HG02798 (cell line): ENCODE data around the gene UVRAG.
"Not testable (repeated sequence)": the region's sequence is repeated elsewhere in the genome, so short reads cannot be mapped to it uniquely, and the experiment has no call there.

Source experiments
- ATAC-seq: cut with Tn5 transposase; IDR thresholded peaks from one replicate; pipeline ENCODE4 v1.9.1; 2021; ENCODE audit warnings: mild to moderate bottlenecking; ENCODE audit not compliant: unreplicated experiment, poor library complexity

The UVRAG gene

GRCh38 chr11:75910426-75911145 lies 95.6 kb downstream of the UVRAG start:
- no peak for ATAC-seq

DNA sequence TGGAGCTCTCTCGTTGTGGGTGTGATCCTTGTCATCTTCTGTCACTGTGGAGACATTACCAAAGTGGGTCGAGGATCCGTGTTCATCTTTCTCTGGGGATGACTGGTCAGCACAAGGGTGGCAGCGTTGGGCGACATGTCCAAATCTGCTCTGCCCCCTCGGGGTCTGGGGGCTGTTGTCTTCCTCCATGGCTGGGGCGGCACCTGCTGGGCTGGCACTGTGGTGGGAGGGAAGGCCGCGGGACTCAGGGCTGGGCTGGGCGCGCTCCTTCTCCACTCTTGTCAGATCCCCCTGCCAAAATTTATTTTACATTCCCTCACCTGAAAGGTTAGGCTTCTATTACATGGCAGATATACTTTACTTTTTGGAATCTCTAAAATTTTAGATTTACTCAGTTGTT lies 96.4 kb downstream of the UVRAG start:
- ATAC-seq: no peak

GRCh38 chr11:75913984-75914383 lies 99.0 kb downstream of the UVRAG start:
- no peak for ATAC-seq

DNA sequence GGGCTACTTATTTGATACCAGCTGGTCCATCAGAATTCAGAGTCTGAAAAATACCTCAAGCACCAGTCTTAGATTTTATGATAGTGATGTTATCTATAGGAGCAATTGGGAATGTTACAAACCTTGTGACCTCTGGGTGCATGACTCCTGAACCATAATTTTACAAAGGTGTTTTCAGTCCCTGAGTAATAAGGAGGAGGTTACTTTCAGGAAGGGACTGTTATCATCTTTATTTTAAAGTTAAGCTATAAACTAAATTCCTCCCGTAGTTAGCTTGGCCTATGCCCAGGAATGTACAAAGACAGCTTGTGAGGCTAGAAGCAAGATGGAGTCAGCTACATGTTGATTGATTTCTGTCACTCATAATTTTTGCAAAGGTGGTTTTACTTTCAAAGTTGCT lies 101.9 kb downstream of the UVRAG start:
- ATAC-seq: no peak

- no peak for ATAC-seq
These were observed 103.3 kb downstream of the UVRAG start for GRCh38 chr11:75918331-75918730.

DNA sequence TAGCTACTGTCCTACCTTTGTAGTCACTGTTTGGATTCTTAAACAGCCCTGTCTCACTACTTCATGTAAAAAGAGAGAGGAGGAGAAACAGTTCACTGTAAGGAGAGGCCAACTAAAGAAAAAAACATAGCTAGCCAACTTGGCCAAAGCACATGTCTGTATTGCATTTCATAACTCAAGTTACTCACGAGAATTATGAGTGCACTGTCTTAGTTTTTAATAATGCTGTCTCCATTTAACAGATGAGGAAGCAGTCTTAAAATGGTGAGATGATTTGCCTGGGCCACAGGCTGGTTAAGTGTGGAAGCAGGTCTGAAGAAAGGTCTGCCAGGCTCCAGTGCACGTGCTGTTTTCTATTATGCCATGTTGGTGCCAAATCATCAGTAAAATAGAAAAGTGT lies 104.5 kb downstream of the UVRAG start:
- no peak for ATAC-seq

- ATAC-seq: no peak
These were observed 105.8 kb downstream of the UVRAG start for GRCh38 chr11:75920848-75921247.

GRCh38 chr11:75921808-75922207 lies 106.8 kb downstream of the UVRAG start:
- no peak for ATAC-seq

GRCh38 chr11:75924966-75925784 lies 110.2 kb downstream of the UVRAG start:
- ATAC-seq: no peak

GRCh38 chr11:75925785-75926164 lies 110.8 kb downstream of the UVRAG start:
- ATAC-seq: no peak

DNA sequence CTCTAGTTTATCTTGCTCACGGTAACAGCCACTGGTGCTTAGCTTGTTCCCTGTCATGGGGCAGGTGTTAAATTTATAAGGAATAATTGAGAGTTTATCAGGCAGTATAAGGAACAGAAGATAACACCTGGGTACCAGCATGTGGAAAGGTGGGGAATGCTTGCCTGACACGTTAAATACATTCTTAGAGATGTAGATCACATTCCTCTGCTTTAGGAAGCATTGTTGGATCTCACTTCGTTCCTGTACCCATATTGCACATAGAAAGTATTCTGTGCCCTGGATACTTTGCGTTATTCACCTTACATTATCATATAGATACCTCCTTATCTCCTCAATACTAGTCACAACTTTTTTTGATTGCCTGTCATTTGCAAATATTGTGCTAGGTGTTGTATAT lies 114.7 kb downstream of the UVRAG start:
- ATAC-seq: no peak

GRCh38 chr11:75930534-75930933 lies 115.5 kb downstream of the UVRAG start:
- no peak for ATAC-seq

DNA sequence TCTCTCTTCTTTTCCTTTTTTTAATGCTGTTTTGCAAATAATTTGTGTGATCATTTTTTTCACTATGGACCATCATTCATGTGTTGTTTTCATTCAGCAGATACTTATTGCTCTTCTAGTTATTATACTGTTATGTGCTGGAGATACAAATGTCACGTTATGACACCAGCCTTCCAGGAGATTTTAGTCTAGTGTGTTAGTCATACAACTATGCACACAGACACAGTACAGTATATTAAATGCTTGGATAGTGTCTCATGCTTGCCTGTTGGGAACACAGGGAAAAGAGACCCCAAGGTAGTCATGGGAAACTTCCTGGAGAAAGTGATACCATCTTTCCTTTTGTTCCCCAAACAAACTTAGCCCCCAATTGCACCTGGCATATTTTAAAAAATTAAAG lies 116.1 kb downstream of the UVRAG start:
- no peak for ATAC-seq

DNA sequence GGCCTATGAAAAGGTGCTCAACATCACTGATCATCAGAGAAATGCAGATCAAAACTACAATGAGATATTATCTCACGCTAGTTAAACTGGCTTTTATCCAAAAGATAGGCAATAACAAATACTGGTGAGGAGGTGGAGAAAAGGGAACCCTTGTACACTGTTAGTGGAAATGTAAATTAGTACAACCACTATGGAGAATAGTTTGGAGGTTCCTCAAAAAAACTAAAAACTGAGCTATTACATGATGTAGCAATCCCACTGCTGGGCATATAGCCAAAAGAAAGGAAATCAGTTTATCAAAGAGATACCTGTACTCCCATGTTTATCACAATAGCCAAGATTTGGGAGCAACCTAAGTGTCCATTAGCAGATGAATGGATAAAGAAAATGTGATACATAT lies 118.7 kb downstream of the UVRAG start:
- ATAC-seq: not testable (repeated sequence)

DNA sequence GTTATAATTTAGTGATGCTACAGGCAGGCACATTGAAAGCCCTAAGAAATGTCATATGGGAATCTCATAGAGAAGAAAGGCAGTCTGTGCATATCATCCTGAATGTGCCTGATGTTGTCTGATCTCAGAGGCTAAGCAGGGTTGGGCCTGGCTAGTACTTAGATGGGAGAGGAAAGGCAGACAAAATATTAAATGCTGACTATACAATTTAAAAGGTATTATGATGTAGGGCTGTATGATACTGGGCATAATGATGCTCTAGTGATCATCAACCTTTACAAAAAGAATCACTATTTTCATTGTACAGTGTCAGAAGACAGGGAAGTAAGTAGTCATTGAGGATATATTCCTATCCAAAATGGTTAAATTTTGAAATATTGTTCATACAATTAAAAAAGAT lies 119.8 kb downstream of the UVRAG start:
- ATAC-seq: no peak

DNA sequence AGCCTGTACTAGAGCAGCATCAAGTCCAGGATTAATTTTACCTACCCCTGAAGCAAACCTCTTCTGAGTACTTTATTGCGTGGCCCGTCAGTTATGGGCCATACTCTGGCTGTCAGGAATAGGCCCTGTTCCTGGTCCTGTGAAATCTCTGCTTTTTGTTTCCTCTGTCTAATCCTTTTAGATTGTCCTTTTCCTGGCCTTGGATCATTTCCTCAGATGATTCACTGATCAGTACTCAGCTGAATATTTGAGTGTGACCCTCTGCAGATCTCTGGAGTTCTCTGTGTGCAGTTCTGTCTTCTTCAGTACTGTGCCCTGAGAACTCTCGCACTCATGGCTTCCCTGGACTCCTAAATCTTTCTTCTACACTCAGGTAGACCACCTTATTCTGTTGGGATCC lies 123.5 kb downstream of the UVRAG start:
- no peak for ATAC-seq

GRCh38 chr11:75939516-75939915 lies 124.5 kb downstream of the UVRAG start:
- ATAC-seq: no peak

DNA sequence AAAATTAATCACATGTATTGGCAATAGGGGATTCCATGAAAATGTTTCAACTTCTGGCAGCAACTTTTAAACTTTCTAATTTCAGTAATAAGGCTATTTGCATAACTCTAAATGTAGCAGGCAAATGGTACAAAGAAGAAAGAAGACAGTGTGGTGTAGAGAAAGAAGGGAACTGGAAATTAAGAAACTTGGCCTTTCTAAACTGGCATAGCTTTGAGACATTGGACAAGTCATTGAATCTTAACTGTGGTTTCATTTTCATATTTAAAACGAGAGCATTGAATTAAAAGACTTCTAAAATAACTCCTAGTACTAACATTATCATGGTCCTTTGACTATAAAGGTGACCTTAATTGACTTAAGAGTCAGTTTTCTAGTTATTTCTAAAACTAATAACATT lies 125.0 kb downstream of the UVRAG start:
- no peak for ATAC-seq

DNA sequence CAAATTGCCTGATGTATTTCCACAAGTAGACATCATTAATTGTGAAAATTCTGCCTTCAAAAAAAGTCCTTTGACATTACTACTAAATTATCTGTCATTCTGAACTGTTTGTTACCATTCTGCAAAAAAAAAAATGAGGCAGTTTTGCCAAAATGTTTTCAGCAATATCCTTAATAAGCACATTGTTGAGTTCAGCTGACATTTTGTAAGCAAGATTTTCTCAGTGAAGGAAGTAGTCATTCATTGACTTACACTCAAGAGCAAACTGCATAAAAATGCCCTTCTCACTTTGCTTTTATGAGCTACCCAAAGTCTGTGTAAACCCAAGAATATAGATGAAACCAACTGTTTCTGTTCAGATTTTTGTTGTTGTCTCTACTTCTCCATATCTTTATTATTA lies 125.9 kb downstream of the UVRAG start:
- ATAC-seq: no peak

DNA sequence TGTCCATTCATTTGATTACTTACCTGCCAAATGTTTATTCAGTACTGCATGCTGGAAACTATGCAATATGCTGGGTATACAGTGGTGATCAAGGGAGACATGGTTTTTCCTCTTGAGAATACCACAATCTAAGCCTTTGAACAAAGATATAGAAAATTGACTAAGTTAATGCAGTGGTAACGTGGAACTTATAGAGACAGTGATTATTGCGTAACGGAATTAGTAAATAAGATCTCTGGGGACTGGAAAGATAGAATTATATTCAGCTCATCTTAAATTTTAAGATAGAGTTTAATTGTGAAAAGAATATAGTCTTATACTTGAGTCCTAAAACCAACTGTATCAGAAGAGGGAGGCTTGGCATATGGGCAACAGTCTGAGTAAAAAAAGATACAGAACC lies 129.5 kb downstream of the UVRAG start:
- ATAC-seq: no peak

- ATAC-seq: no peak
These were observed 130.4 kb downstream of the UVRAG start for GRCh38 chr11:75945446-75945845.

GRCh38 chr11:75945947-75946346 lies 130.9 kb downstream of the UVRAG start:
- no peak for ATAC-seq
